HepG2 (cell line): Measurements from ENCODE around the gene CKS1B. TPM values are rescaled to one million over a fixed set of nuclear protein-coding genes. Genes with fewer than 3 reads are reported as not detected.

Experiments
- BCL3 ChIP-seq: sonication (generic); formaldehyde crosslinking; IDR thresholded peaks from 2 replicates; pipeline ENCODE4 v1.5.1; 2020; ENCODE audit warnings: mild to moderate bottlenecking, missing genetic modification reagents, moderate library complexity
- CCAR2 ChIP-seq: fragments of 200-400 bp; formaldehyde crosslinking; optimal IDR thresholded peaks from 2 replicates; pipeline ENCODE3; 2018; ENCODE audit warnings: low read depth, mild to moderate bottlenecking, low read length, moderate library complexity
- CSRNP1 ChIP-seq: sonication (generic); formaldehyde crosslinking; IDR thresholded peaks from 2 replicates; pipeline ENCODE4 v1.8.1; 2023; ENCODE audit warnings: mild to moderate bottlenecking, missing genetic modification reagents
- DMAP1 ChIP-seq: IDR thresholded peaks from 2 replicates; pipeline ENCODE4 v1.6.1; 2016
- DRAP1 ChIP-seq: IDR thresholded peaks from 2 replicates; pipeline ENCODE4 v1.6.1; 2016; ENCODE audit warnings: missing genetic modification reagents, missing compliant biosample characterization
- FUBP1 ChIP-seq: sonication (generic); formaldehyde crosslinking; IDR thresholded peaks from 2 replicates; pipeline ENCODE4 v1.5.1; 2020; ENCODE audit warnings: missing genetic modification reagents, mild to moderate bottlenecking, borderline replicate concordance
- HNRNPLL ChIP-seq: fragments of 200-400 bp; formaldehyde crosslinking; IDR thresholded peaks from 2 replicates; pipeline ENCODE4 v1.6.1; 2017; ENCODE audit warnings: mild to moderate bottlenecking, low read depth, low read length; ENCODE audit not compliant: poor library complexity, severe bottlenecking
- KDM1A ChIP-seq: IDR thresholded peaks from 2 replicates; pipeline ENCODE4 v1.6.1; 2016; ENCODE audit warnings: missing compliant biosample characterization
- KDM4B ChIP-seq: sonication (generic); formaldehyde crosslinking; IDR thresholded peaks from 2 replicates; pipeline ENCODE4 v1.4.0; 2020; ENCODE audit warnings: missing genetic modification reagents
- KLF12 ChIP-seq: sonication (generic); formaldehyde crosslinking; IDR thresholded peaks from 2 replicates; pipeline ENCODE4 v1.4.0; 2020; ENCODE audit warnings: missing genetic modification reagents, borderline replicate concordance
- MXD1 ChIP-seq: sonication (generic); formaldehyde crosslinking; IDR thresholded peaks from 2 replicates; pipeline ENCODE4 v1.4.0; 2020; ENCODE audit warnings: mild to moderate bottlenecking, missing genetic modification reagents
- NKX3-1 ChIP-seq: sonication (generic); formaldehyde crosslinking; IDR thresholded peaks from 2 replicates; pipeline ENCODE4 v1.5.0; 2020; ENCODE audit warnings: missing genetic modification reagents
- PHF21A ChIP-seq: sonication (generic); formaldehyde crosslinking; IDR thresholded peaks from 2 replicates; pipeline ENCODE4 v1.5.0; 2020; ENCODE audit warnings: mild to moderate bottlenecking, missing genetic modification reagents
- POLR2AphosphoS5 ChIP-seq: IDR thresholded peaks from 2 replicates; pipeline ENCODE4 v1.6.1; 2012; ENCODE audit warnings: low read depth, low read length
- REL ChIP-seq: sonication (generic); formaldehyde crosslinking; conservative IDR thresholded peaks from 2 replicates; pipeline ENCODE4 v1.8.0; 2022; ENCODE audit warnings: mild to moderate bottlenecking, missing genetic modification reagents, moderate library complexity
- RXRA ChIP-seq: sonication (generic); formaldehyde crosslinking; IDR thresholded peaks from 2 replicates; pipeline ENCODE4 v1.5.1; 2020; ENCODE audit warnings: missing genetic modification reagents
- SRY ChIP-seq: sonication (generic); formaldehyde crosslinking; IDR thresholded peaks from 2 replicates; pipeline ENCODE4 v1.8.0; 2022; ENCODE audit warnings: mild to moderate bottlenecking, missing genetic modification reagents
- TARDBP ChIP-seq: sonication (generic); formaldehyde crosslinking; IDR thresholded peaks from 2 replicates; pipeline ENCODE4 v1.8.0; 2022; ENCODE audit warnings: mild to moderate bottlenecking, missing genetic modification reagents
- TEAD2 ChIP-seq: sonication (generic); formaldehyde crosslinking; IDR thresholded peaks from 2 replicates; pipeline ENCODE4 v1.9.0; 2021; ENCODE audit warnings: missing genetic modification reagents
- ZNF205 ChIP-seq: IDR thresholded peaks from 2 replicates; pipeline ENCODE4 v1.6.1; 2018; ENCODE audit warnings: missing biosample characterization, missing genetic modification reagents
- ZNF263 ChIP-seq: sonication (generic); formaldehyde crosslinking; IDR thresholded peaks from 2 replicates; pipeline ENCODE4 v1.4.0; 2020; ENCODE audit warnings: missing genetic modification reagents
- ZNF569 ChIP-seq: sonication (generic); formaldehyde crosslinking; IDR thresholded peaks from 2 replicates; pipeline ENCODE4 v1.5.0; 2020; ENCODE audit warnings: mild to moderate bottlenecking, missing genetic modification reagents, moderate library complexity, borderline replicate concordance
- ZNF589 ChIP-seq: sonication (generic); formaldehyde crosslinking; conservative IDR thresholded peaks from 2 replicates; pipeline ENCODE4 v1.8.0; 2022; ENCODE audit warnings: mild to moderate bottlenecking, moderate library complexity, missing genetic modification reagents
- ZNF788 ChIP-seq: sonication (generic); formaldehyde crosslinking; IDR thresholded peaks from 2 replicates; pipeline ENCODE4 v1.5.0; 2020; ENCODE audit warnings: mild to moderate bottlenecking, missing genetic modification reagents, borderline replicate concordance
- ZNF792 ChIP-seq: IDR thresholded peaks from 2 replicates; pipeline ENCODE4 v1.6.1; 2016
- ZNF839 ChIP-seq: sonication (generic); formaldehyde crosslinking; IDR thresholded peaks from 2 replicates; pipeline ENCODE4 v1.4.0; 2020; ENCODE audit warnings: missing genetic modification reagents, mild to moderate bottlenecking, borderline replicate concordance
- polyA plus RNA-seq, 8 experiments: library from polyadenylated mRNA; depleted of rRNA in 3 of 8; stranded (reverse) in 7 of 8; unstranded in 1 of 8; fragments of >200 nt; fragmentation: Illumina TruSeq in 4 of 8; extraction: Trizol in 4 of 8; gene quantifications; 2 replicates each; pipeline versions ENCODE4 v1.2.1 to v1.2.3, GENCODE V29; 2011 to 2016; ENCODE audit warnings: low read depth in 4 of 8, missing spikeins in 1 of 8, mixed read lengths in 1 of 8; ENCODE audit not compliant: insufficient read depth in 1 of 8
- total RNA-seq, 5 experiments: library from RNA; depleted of rRNA; stranded (reverse); fragments of >200 nt; fragmentation: Illumina TruSeq; extraction: Trizol; gene quantifications; 2 replicates each; pipeline ENCODE4 v1.2.3, GENCODE V29; 2016; ENCODE audit warnings: low read depth in 1 of 5

The CKS1B gene
- total and polyA plus RNA-seq, 2 of the 13 experiments (the other 11 are each of a cell fraction or from before 2014, with no cell fraction given), result 217 to 222 TPM

- peak; percentile 64; the same call in 1 of the 2 replicates for TF ChIP-seq ZNF589 (CRISPR knock-in tag)
- TF ChIP-seq CCAR2, result peak; percentile 94
- peak; percentile 8; the same call in 1 of the 2 replicates for TF ChIP-seq KDM1A (CRISPR knock-in tag)
- TF ChIP-seq RXRA (CRISPR knock-in tag), result peak; percentile 100
- 0 out of 2 replicates have a peak, but pooled peaks have one; percentile 56 for TF ChIP-seq ZNF839 (CRISPR knock-in tag)
- TF ChIP-seq SRY (CRISPR knock-in tag), result peak; percentile 92
- TF ChIP-seq POLR2AphosphoS5, result peak; percentile 76
- TF ChIP-seq REL (CRISPR knock-in tag), result 0 out of 2 replicates have a peak, but pooled peaks have one; percentile 22
- TF ChIP-seq FUBP1 (CRISPR knock-in tag), result no peak
- TF ChIP-seq KDM4B (CRISPR knock-in tag), result 0 out of 2 replicates have a peak, but pooled peaks have one; percentile 64
- peak; percentile 68; the same call in 1 of the 2 replicates for TF ChIP-seq ZNF792 (CRISPR knock-in tag)
- TF ChIP-seq HNRNPLL, result peak; percentile 72
- peak; percentile 85; the same call in 1 of the 2 replicates for TF ChIP-seq KLF12 (CRISPR knock-in tag)
- TF ChIP-seq CSRNP1, result peak; percentile 82; the same call in 1 of the 2 replicates
- no peak for TF ChIP-seq NKX3-1
- no peak for TF ChIP-seq ZNF569 (CRISPR knock-in tag)
- peak; percentile 65; the same call in 1 of the 2 replicates for TF ChIP-seq BCL3 (CRISPR knock-in tag)
- TF ChIP-seq PHF21A, result peak; percentile 91
- peak; percentile 89 for TF ChIP-seq DMAP1
- TF ChIP-seq TEAD2, result no peak
- TF ChIP-seq ZNF788, result peak; percentile 73
- TF ChIP-seq DRAP1 (CRISPR knock-in tag), result peak; percentile 58; the same call in 1 of the 2 replicates
- no peak; the same call in 1 of the 2 replicates for TF ChIP-seq ZNF263
- TF ChIP-seq MXD1 (CRISPR knock-in tag), result peak; percentile 68
- TF ChIP-seq TARDBP (CRISPR knock-in tag), result peak; percentile 86
- peak; percentile 86 for TF ChIP-seq ZNF205
These were observed 26.4 kb downstream of the CKS1B start (continued) for GRCh38 chr1:155000726-155001424.
